Gastrocnemius medialis (tissue), 4 donors: ENCODE results near the gene NABP1. TPM values are rescaled to one million over a fixed set of nuclear protein-coding genes. Genes with fewer than 3 reads are reported as not detected.

Experiments
- ATAC-seq, 2 donors: fragments of 150-250 bp; one replicate each; pipeline ENCODE4 v1.9.1; 2016
- DNase-seq, 2 donors: peaks; one replicate each; pipeline ENCODE4 v3.0.0-alpha.2; 2019
- H3K27ac ChIP-seq, 4 donors: fragments of 200-600 bp; sonication (generic); 1 replicate in 1 of 4; 2 replicates in 3 of 4; pipeline ENCODE4 v1.5.1; 2016 to 2018; ENCODE audit warnings: mild to moderate bottlenecking in 2 of 4, moderate library complexity in 1 of 4
- H3K27me3 ChIP-seq, 3 donors: fragments of 200-600 bp; sonication (generic) in 2 of 3; 1 replicate in 1 of 3; 2 replicates in 2 of 3; pipeline versions ENCODE4 v1.5.1 to v1.6.0; 2016 to 2019; ENCODE audit warnings: mild to moderate bottlenecking in 1 of 3, moderate library complexity in 1 of 3
- H3K36me3 ChIP-seq, 2 donors: fragments of 200-600 bp; sonication (generic) in 1 of 2; one replicate each; pipeline ENCODE4 v1.5.1; 2017 to 2018
- H3K4me1 ChIP-seq, 2 donors: fragments of 200-600 bp; sonication (generic) in 1 of 2; one replicate each; pipeline ENCODE4 v1.5.1; 2016 to 2017; ENCODE audit warnings: mild to moderate bottlenecking in 2 of 2
- H3K4me3 ChIP-seq, 4 donors: fragments of 200-600 bp; sonication (generic) in 3 of 4; 1 replicate in 1 of 4; 2 replicates in 3 of 4; pipeline ENCODE4 v1.5.1; 2016 to 2019; ENCODE audit warnings: mild to moderate bottlenecking in 2 of 4
- H3K9me3 ChIP-seq, 3 donors: fragments of 200-600 bp; sonication (generic) in 2 of 3; 1 replicate in 1 of 3; 2 replicates in 2 of 3; pipeline ENCODE4 v1.5.1; 2016 to 2019
- POLR2A ChIP-seq, 2 donors: fragments of 450-650 bp; IDR thresholded peaks; one replicate each; pipeline ENCODE4 v1.6.1; 2017; ENCODE audit warnings: antibody characterized with exemption in 2 of 2, mild to moderate bottlenecking in 2 of 2, moderate library complexity in 2 of 2
- in situ Hi-C, 4 donors: fragments of 200-750 bp; cut with MboI; loops; one replicate each; pipeline versions ENCODE4 v1.15.0 to v1.8.0; 2017; ENCODE audit warnings: low sequenced_read_pairs in 4 of 4
- intact Hi-C: fragments of 100-400 bp; cut with DNase I; formaldehyde crosslinking; loops from one replicate; pipeline ENCODE4 v1.15.1; 2023; ENCODE audit warnings: low total_unique reads
- total RNA-seq, 4 donors: library from RNA; depleted of rRNA; stranded (reverse); fragments of >200 nt; gene quantifications; one replicate each; pipeline versions ENCODE4 v1.1.0 to v1.2.3, GENCODE V29; 2016
- TF ChIP-seq, protein P1 (sequence below), 5 experiments: fragments of 450-650 bp in 3 of 5; fragments of 200-600 bp in 2 of 5; sonication (generic) in 2 of 5; IDR thresholded peaks in 4 of 5; conservative IDR thresholded peaks in 1 of 5; 1 replicate in 4 of 5; 2 replicates in 1 of 5; pipeline ENCODE4 v1.5.1; 2016 to 2019; ENCODE audit warnings: antibody characterized with exemption in 5 of 5, mild to moderate bottlenecking in 3 of 5, moderate library complexity in 3 of 5

The NABP1 gene
- total RNA-seq, 4 donors from 2014 or later = 0.63 to 5.5 (median 4.0) TPM

DNA sequence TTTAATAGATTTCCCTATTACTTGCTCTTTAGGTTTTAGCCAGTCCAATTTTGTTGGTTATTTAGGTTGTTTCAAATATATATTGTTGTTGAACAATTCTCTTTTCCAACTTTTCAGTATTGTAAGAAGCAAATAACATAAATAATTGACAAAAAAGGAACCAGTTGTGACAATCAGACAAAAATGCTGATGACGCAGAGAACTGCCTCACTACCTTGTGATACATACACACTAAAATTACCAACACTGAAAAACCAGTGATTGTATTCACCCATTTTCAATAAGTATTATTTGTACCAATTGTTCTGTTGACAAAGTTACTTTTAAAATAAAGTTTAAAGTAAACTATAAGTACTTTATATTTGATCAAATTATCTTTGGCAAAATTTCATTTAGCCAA is 43.1 kb upstream of the NABP1 start:
- Histone ChIP-seq H3K4me3 (no peak overlapping the region), H3K9me3 (no peaks in the 10 kb centered on the region), H3K27ac (no peak overlapping the region), H3K27me3 (no peaks in the 10 kb centered on the region), H3K36me3 (no peaks in the 10 kb centered on the region), H3K4me1 (peaks cover 0 to 7% of the 10 kb centered on the region in 2 donors)
- DNase-seq = no peak
- no peak for ATAC-seq
- in situ Hi-C loops (no loop called here), intact Hi-C loops (no loop called here)
- TF ChIP-seq, protein P1, sequence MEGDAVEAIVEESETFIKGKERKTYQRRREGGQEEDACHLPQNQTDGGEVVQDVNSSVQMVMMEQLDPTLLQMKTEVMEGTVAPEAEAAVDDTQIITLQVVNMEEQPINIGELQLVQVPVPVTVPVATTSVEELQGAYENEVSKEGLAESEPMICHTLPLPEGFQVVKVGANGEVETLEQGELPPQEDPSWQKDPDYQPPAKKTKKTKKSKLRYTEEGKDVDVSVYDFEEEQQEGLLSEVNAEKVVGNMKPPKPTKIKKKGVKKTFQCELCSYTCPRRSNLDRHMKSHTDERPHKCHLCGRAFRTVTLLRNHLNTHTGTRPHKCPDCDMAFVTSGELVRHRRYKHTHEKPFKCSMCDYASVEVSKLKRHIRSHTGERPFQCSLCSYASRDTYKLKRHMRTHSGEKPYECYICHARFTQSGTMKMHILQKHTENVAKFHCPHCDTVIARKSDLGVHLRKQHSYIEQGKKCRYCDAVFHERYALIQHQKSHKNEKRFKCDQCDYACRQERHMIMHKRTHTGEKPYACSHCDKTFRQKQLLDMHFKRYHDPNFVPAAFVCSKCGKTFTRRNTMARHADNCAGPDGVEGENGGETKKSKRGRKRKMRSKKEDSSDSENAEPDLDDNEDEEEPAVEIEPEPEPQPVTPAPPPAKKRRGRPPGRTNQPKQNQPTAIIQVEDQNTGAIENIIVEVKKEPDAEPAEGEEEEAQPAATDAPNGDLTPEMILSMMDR (IDR thresholded peaks at IDR 0.05 in 4 of 5, conservative IDR thresholded peaks at IDR 0.05 in 1 of 5) = no peak
- TF ChIP-seq POLR2A (IDR thresholded peaks at IDR 0.05) = no peak

DNA sequence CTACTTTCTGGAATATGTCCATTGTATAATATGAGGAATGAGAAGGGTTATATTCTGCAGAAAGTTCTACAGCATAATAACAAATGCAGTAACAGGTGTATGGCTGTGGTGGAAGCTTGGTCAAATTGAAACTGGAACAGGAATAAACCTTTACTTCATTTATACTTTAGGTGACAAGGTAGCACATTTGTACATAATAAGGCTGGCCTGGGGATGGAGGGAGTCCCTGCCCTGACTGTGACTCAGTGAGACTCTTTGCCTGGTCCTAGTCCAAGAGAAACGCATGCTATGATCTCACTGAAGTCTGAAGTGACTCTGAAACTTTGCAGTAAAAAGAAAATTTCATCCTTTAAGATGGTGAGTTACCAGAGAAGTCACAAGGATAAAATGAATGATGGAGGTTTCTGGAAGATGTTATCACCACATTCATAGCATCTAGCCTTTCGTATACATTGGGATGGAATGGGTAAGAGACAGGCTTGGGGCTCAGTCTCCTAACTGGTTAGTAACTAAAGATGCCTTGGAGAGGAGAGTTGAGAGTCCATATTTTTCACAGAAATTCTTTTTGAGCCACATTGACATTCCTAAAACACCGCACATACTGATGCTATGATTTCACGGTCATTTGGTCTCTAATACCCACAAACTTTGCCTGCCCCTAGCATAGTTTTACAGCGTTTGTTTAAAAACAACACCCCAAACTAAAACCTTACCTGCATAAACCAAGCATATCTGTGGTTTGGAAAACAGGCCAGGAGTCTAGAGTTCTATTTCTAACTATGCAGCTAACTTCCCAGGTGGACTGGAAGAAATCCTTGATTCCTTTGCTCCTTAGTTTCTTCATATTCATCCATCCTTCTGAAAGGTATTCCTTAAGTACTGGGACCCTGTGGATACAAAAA is 42.4 kb upstream of the NABP1 start:
- intact Hi-C loops = no loop called here
- H3K4me3 ChIP-seq = no peak overlapping the region
- no peak for ATAC-seq

GRCh38 chr2:191636235-191636543 is 41.7 kb upstream of the NABP1 start:
- intact Hi-C loops = no loop called here
- ATAC-seq (no peak), DNase-seq (no peak)
- Histone ChIP-seq H3K4me1 (peaks cover 0 to 7% of the 10 kb centered on the region in 2 donors), H3K4me3 (no peak overlapping the region), H3K27me3 (no peaks in the 10 kb centered on the region), H3K9me3 (no peaks in the 10 kb centered on the region), H3K27ac (no peak overlapping the region), H3K36me3 (no peaks in the 10 kb centered on the region)
- no peak for TF ChIP-seq POLR2A (IDR thresholded peaks at IDR 0.05)
- TF ChIP-seq, protein P1 (IDR thresholded peaks at IDR 0.05 in 4 of 5, conservative IDR thresholded peaks at IDR 0.05 in 1 of 5) = no peak
- in situ Hi-C loops = no loop called here

More for the DNA sequence above, 42.4 kb upstream of the NABP1 start:
- in situ Hi-C loops = no loop called here
- Histone ChIP-seq H3K27me3 (no peaks in the 10 kb centered on the region), H3K27ac (no peak overlapping the region), H3K4me1 (peaks cover 0 to 7% of the 10 kb centered on the region in 2 donors), H3K36me3 (no peaks in the 10 kb centered on the region), H3K9me3 (no peaks in the 10 kb centered on the region)
- DNase-seq = no peak
- TF ChIP-seq POLR2A (IDR thresholded peaks at IDR 0.05) = no peak
- TF ChIP-seq, protein P1 (IDR thresholded peaks at IDR 0.05 in 4 of 5, conservative IDR thresholded peaks at IDR 0.05 in 1 of 5) = no peak

DNA sequence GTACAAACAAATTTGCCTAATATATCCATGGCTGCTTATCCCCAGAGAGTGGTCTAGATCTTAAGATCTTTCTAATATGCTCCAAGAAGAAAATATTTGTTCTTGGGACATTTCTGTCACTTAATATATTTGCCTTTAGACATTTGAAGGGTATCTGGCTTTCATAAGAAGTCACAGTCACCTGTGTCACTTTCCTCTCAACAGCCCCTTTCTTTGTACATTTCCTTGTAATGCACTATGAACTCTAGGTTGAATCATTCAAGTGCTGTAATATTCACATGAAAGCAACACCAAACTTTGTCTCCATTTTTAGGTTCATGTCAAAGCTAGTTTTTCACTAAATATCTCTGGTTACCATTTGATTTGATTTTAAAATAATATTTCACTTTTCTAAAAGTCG is 41.4 kb upstream of the NABP1 start:
- TF ChIP-seq, protein P1 (IDR thresholded peaks at IDR 0.05 in 4 of 5, conservative IDR thresholded peaks at IDR 0.05 in 1 of 5) = no peak
- no peak for TF ChIP-seq POLR2A (IDR thresholded peaks at IDR 0.05)

More for the DNA sequence above, 41.4 kb upstream of the NABP1 start:
- Histone ChIP-seq H3K4me3 (no peak overlapping the region), H3K27me3 (no peaks in the 10 kb centered on the region), H3K9me3 (no peaks in the 10 kb centered on the region), H3K36me3 (no peaks in the 10 kb centered on the region), H3K27ac (no peak overlapping the region), H3K4me1 (peaks cover 0 to 7% of the 10 kb centered on the region in 2 donors)
- intact Hi-C loops = no loop called here
- DNase-seq (no peak), ATAC-seq (no peak)
- in situ Hi-C loops = no loop called here
